Measurements from ENCODE around the gene KRT8.

Gene KRT8

GRCh38 chr12:52862023-52862422 is 42.9 kb downstream of the KRT8 start:
- no peak for TF ChIP-seq CREB5 (CRISPR knock-in tag; IDR thresholded peaks at IDR 0.05; ENCODE audit: low read depth)
- TF ChIP-seq ZFP3 (CRISPR knock-in tag; IDR thresholded peaks at IDR 0.05): no peak
- TF ChIP-seq OSR1 (CRISPR knock-in tag; IDR thresholded peaks at IDR 0.05): no peak
- no peak for TF ChIP-seq PATZ1 (CRISPR knock-in tag; IDR thresholded peaks at IDR 0.05; ENCODE audit: borderline replicate concordance)
- TF ChIP-seq TOX (CRISPR knock-in tag; IDR thresholded peaks at IDR 0.05; ENCODE audit: borderline replicate concordance): no peak
- TF ChIP-seq ZNF565 (CRISPR knock-in tag; conservative IDR thresholded peaks at IDR 0.05; ENCODE audit: low read depth): no peak
- TF ChIP-seq ZFP30 (CRISPR knock-in tag; IDR thresholded peaks at IDR 0.05): no peak
- ATAC-seq: no peak

- TF ChIP-seq ZNF70 (CRISPR knock-in tag; IDR thresholded peaks at IDR 0.05): no peak
- no peak for TF ChIP-seq ISL1 (CRISPR knock-in tag; IDR thresholded peaks at IDR 0.05)
- no peak for TF ChIP-seq ESRRG (CRISPR knock-in tag; IDR thresholded peaks at IDR 0.05)
- no peak for ATAC-seq
Measured at GRCh38 chr12:52861511-52861910, 43.4 kb downstream of the KRT8 start.

- peak; percentile 72 for ATAC-seq
- TF ChIP-seq TSHZ2 (CRISPR knock-in tag; IDR thresholded peaks at IDR 0.05) (no peak), ZFP3 (CRISPR knock-in tag; IDR thresholded peaks at IDR 0.05) (no peak), POU6F1 (CRISPR knock-in tag; IDR thresholded peaks at IDR 0.05; ENCODE audit: borderline replicate concordance, low read depth) (no peak), RARB (CRISPR knock-in tag; IDR thresholded peaks at IDR 0.05) (no peak), ZFP30 (CRISPR knock-in tag; IDR thresholded peaks at IDR 0.05) (no peak), TOX (CRISPR knock-in tag; IDR thresholded peaks at IDR 0.05; ENCODE audit: borderline replicate concordance) (no peak), GLIS3 (CRISPR knock-in tag; IDR thresholded peaks at IDR 0.05) (no peak), ESRRG (CRISPR knock-in tag; IDR thresholded peaks at IDR 0.05) (no peak), CSDC2 (CRISPR knock-in tag; IDR thresholded peaks at IDR 0.05) (no peak), CREB5 (CRISPR knock-in tag; IDR thresholded peaks at IDR 0.05; ENCODE audit: low read depth) (no peak), TCF4 (CRISPR knock-in tag; IDR thresholded peaks at IDR 0.05; ENCODE audit: borderline replicate concordance) (no peak), ZNF565 (CRISPR knock-in tag; conservative IDR thresholded peaks at IDR 0.05; ENCODE audit: low read depth) (no peak), CSRNP3 (CRISPR knock-in tag; IDR thresholded peaks at IDR 0.05) (no peak), OSR1 (CRISPR knock-in tag; IDR thresholded peaks at IDR 0.05) (no peak), ZC3H10 (CRISPR knock-in tag; IDR thresholded peaks at IDR 0.05) (no peak)
Measured at GRCh38 chr12:52860102-52860823, 44.6 kb downstream of the KRT8 start.
